ENCODE results near the gene ARHGAP26.

DNA sequence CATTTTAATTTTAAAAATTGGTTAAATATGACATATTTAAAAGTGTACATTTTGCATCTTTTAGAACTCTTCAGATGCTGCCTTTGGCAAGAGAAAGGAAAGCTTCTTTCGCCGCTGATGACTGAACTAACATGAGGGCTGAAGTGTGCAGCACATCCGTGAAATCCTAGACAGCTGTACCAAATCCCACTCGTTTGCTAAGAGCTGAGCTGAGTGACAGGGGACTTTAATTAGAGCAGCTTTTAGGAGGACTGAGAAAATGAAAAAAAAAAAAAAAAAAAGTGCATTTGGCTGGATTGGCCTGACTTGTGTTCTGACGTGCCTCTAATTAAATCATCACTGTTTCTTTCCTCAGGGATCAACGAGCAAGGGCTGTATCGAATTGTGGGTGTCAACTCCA, 271.3 kb downstream of the ARHGAP26 start:
- TF ChIP-seq, protein P1, sequence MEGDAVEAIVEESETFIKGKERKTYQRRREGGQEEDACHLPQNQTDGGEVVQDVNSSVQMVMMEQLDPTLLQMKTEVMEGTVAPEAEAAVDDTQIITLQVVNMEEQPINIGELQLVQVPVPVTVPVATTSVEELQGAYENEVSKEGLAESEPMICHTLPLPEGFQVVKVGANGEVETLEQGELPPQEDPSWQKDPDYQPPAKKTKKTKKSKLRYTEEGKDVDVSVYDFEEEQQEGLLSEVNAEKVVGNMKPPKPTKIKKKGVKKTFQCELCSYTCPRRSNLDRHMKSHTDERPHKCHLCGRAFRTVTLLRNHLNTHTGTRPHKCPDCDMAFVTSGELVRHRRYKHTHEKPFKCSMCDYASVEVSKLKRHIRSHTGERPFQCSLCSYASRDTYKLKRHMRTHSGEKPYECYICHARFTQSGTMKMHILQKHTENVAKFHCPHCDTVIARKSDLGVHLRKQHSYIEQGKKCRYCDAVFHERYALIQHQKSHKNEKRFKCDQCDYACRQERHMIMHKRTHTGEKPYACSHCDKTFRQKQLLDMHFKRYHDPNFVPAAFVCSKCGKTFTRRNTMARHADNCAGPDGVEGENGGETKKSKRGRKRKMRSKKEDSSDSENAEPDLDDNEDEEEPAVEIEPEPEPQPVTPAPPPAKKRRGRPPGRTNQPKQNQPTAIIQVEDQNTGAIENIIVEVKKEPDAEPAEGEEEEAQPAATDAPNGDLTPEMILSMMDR (IDR thresholded peaks at IDR 0.05), result no peak
- TF ChIP-seq POLR2A (IDR thresholded peaks at IDR 0.05) (no peak), EP300 (IDR thresholded peaks at IDR 0.05) (no peak)
